Left ventricle myocardium superior (tissue), 1 donor: ENCODE results near the gene EPS8L2. TPM values are rescaled to one million over a fixed set of nuclear protein-coding genes. Genes with fewer than 3 reads are reported as not detected.
A peak's percentile ranks its signal among the peaks of the same experiment; 100 is the strongest.

Source experiments
- ATAC-seq: fragments of 200-7000 bp; cut with Tn5 transposase; one replicate; pipeline ENCODE4 v1.9.1; 2020; ENCODE audit warnings: mild to moderate bottlenecking, moderate library complexity
- DNase-seq: peaks from one replicate; pipeline ENCODE4 v3.0.0-alpha.2; 2020
- intact Hi-C: fragments of 100-400 bp; cut with micrococcal nuclease; formaldehyde crosslinking; loops from one replicate; pipeline ENCODE4 v1.11.0; 2022
- total RNA-seq: library from RNA; stranded (reverse); fragmentation: NEBNext Ultra II Directional; extraction: Animal tissue kit (Norgen Biotek cat#: 25700); gene quantifications from one replicate; pipeline ENCODE4 v1.2.1, GENCODE V29; 2021
- donor health status: DM: no; HTN: yes; CAD: no; lungs with severe emphysema.

EPS8L2 gene
- total RNA-seq, 1 donor from 2014 or later = 3.3 TPM

GRCh38 chr11:742571-743201, 36.7 kb downstream of the EPS8L2 start:
- ATAC-seq (no peak), DNase-seq (no peak)
- intact Hi-C loops = no loop called here

GRCh38 chr11:745428-745827, 39.4 kb downstream of the EPS8L2 start:
- ATAC-seq (no peak), DNase-seq (no peak)
- intact Hi-C loops = no loop called here

GRCh38 chr11:746289-747157, 40.5 kb downstream of the EPS8L2 start:
- intact Hi-C loops = no loop called here
- peak; percentile 44 for ATAC-seq
- DNase-seq = no peak

- intact Hi-C loops = no loop called here
- ATAC-seq (peak; percentile 99), DNase-seq (peak; percentile 97)
Observed at GRCh38 chr11:747158-748006, 41.4 kb downstream of the EPS8L2 start, which contains the start of gene TALDO1. Gene TALDO1 (plus strand): TSS chr11:747464. CDS start chr11:747482, 18 bp downstream.

- ATAC-seq (peak; percentile 1), DNase-seq (no peak)
- intact Hi-C loops = no loop called here
Observed at GRCh38 chr11:748007-748359, 42.0 kb downstream of the EPS8L2 start.

GRCh38 chr11:749731-750130, 43.7 kb downstream of the EPS8L2 start:
- ATAC-seq = no peak
- intact Hi-C loops = no loop called here
- no peak for DNase-seq

- intact Hi-C loops = no loop called here
- no peak for DNase-seq
- ATAC-seq = no peak
Observed at GRCh38 chr11:760236-760635, 54.2 kb downstream of the EPS8L2 start.

- ATAC-seq = no peak
- intact Hi-C loops = no loop called here
Observed at GRCh38 chr11:761526-762108, 55.6 kb downstream of the EPS8L2 start.

GRCh38 chr11:762421-763072, 56.5 kb downstream of the EPS8L2 start:
- DNase-seq (no peak), ATAC-seq (no peak)
- intact Hi-C loops = no loop called here

More at GRCh38 chr11:761526-762108, 55.6 kb downstream of the EPS8L2 start:
- no peak for DNase-seq

GRCh38 chr11:763073-763463, 57.0 kb downstream of the EPS8L2 start:
- DNase-seq (no peak), ATAC-seq (no peak)
- intact Hi-C loops = no loop called here

- intact Hi-C loops = no loop called here
- peak; percentile 5 for ATAC-seq
- no peak for DNase-seq
Observed at GRCh38 chr11:763549-764321, 57.7 kb downstream of the EPS8L2 start.

- intact Hi-C loops = no loop called here
- DNase-seq (no peak), ATAC-seq (peak; percentile 10)
Observed at GRCh38 chr11:764322-765024, 58.4 kb downstream of the EPS8L2 start.

- DNase-seq (peak; percentile 60), ATAC-seq (peak; percentile 70)
- intact Hi-C loops = no loop called here
Observed at GRCh38 chr11:765025-765801, 59.2 kb downstream of the EPS8L2 start.

GRCh38 chr11:765802-766091, 59.7 kb downstream of the EPS8L2 start:
- intact Hi-C loops = no loop called here
- DNase-seq = no peak
- ATAC-seq = no peak

- ATAC-seq = no peak
- DNase-seq = no peak
- intact Hi-C loops = no loop called here
Observed at GRCh38 chr11:766106-766935, 60.3 kb downstream of the EPS8L2 start.

GRCh38 chr11:766936-767210, 60.8 kb downstream of the EPS8L2 start:
- DNase-seq = no peak
- no peak for ATAC-seq
- intact Hi-C loops = no loop called here
